Nephron progenitor cell (in vitro differentiated cells): ENCODE results near the gene PYDC2.

Experiments used
- DNase-seq: peaks from one replicate; pipeline ENCODE4 v3.0.0; 2021
- H3K27ac Mint-ChIP-seq: 2 replicates; pipeline ENCODE4 v1.8.0; 2021; ENCODE audit warnings: mild to moderate bottlenecking, moderate library complexity, mixed read lengths
- H3K27me3 Mint-ChIP-seq: 2 replicates; pipeline ENCODE4 v1.8.0; 2021; ENCODE audit warnings: mild to moderate bottlenecking, low read depth, mixed read lengths; ENCODE audit not compliant: poor library complexity
- H3K36me3 Mint-ChIP-seq: 2 replicates; pipeline ENCODE4 v1.8.0; 2021; ENCODE audit warnings: low read depth, mixed read lengths
- H3K4me1 Mint-ChIP-seq: 2 replicates; pipeline ENCODE4 v1.8.0; 2021; ENCODE audit warnings: mixed read lengths
- H3K4me3 Mint-ChIP-seq: 2 replicates; pipeline ENCODE4 v1.8.0; 2021; ENCODE audit warnings: mild to moderate bottlenecking, moderate library complexity, mixed read lengths
- H3K9me3 Mint-ChIP-seq: 2 replicates; pipeline ENCODE4 v1.8.0; 2021; ENCODE audit warnings: mild to moderate bottlenecking, moderate library complexity, mixed read lengths
- TF ChIP-seq, protein P1 (sequence below): fragments of 200-600 bp; sonication (generic); IDR thresholded peaks from 2 replicates; pipeline ENCODE4 v1.5.0; 2021; ENCODE audit warnings: antibody characterized with exemption

Gene PYDC2

DNA sequence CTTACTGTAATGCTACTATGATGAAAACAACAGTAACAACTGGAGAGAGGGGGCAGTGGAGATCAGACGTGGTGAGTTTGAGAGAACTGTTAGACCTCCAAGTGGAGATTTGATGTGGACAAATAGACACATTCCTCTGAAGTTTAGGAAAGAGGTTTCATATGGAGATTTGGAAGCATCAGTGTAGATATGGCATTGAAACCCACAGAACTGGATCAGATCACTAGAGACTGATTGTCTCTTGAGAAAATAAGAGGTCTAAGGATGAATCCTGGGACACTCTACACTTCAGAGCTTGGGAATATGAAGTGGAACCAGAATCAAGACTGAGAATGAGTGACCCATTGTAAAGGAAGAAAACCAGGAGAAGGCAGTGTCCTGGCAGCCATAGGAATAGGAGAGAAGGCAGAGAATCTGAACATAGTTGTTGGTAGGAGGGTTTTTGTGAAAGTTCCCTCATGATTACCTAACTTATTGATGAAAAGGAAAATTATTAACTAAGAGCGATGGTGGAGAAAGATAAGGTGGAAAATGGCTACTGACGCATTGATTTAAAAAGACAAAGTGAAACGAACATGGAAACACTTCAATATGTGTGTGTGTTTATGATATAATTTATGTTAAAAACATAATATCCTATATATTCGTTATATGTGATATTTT lies 29.7 kb upstream of the PYDC2 start:
- DNase-seq: no peak
- Mint-ChIP-seq H3K9me3 (no peaks in the 10 kb centered on the region), H3K27ac (no peak overlapping the region), H3K36me3 (no peaks in the 10 kb centered on the region), H3K4me3 (no peak overlapping the region), H3K4me1 (no peaks in the 10 kb centered on the region), H3K27me3 (no peaks in the 10 kb centered on the region)
- TF ChIP-seq, protein P1, sequence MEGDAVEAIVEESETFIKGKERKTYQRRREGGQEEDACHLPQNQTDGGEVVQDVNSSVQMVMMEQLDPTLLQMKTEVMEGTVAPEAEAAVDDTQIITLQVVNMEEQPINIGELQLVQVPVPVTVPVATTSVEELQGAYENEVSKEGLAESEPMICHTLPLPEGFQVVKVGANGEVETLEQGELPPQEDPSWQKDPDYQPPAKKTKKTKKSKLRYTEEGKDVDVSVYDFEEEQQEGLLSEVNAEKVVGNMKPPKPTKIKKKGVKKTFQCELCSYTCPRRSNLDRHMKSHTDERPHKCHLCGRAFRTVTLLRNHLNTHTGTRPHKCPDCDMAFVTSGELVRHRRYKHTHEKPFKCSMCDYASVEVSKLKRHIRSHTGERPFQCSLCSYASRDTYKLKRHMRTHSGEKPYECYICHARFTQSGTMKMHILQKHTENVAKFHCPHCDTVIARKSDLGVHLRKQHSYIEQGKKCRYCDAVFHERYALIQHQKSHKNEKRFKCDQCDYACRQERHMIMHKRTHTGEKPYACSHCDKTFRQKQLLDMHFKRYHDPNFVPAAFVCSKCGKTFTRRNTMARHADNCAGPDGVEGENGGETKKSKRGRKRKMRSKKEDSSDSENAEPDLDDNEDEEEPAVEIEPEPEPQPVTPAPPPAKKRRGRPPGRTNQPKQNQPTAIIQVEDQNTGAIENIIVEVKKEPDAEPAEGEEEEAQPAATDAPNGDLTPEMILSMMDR: no peak

DNA sequence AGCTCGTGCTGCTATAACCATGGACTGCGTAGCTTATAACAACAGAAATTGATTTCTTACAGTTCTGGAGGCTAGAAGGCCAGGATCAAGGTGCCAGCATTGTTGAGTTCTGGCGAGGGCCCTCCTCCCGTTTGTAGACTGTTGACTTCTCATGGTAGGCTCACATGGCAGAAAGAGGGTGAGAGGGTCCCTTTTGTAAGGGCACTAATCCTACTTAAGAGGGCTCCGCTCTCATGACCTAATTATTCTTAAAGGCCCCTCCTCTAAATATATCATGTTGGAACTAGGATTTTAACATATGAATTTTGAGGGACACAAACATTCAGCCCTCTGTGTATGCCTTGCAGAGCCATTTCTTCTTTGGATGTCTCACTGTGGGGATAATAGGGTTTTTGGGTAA lies 28.8 kb upstream of the PYDC2 start:
- Mint-ChIP-seq H3K27ac (no peak overlapping the region), H3K27me3 (no peaks in the 10 kb centered on the region), H3K4me1 (no peaks in the 10 kb centered on the region), H3K36me3 (no peaks in the 10 kb centered on the region), H3K9me3 (no peaks in the 10 kb centered on the region), H3K4me3 (no peak overlapping the region)
- TF ChIP-seq, protein P1: no peak
- no peak for DNase-seq

DNA sequence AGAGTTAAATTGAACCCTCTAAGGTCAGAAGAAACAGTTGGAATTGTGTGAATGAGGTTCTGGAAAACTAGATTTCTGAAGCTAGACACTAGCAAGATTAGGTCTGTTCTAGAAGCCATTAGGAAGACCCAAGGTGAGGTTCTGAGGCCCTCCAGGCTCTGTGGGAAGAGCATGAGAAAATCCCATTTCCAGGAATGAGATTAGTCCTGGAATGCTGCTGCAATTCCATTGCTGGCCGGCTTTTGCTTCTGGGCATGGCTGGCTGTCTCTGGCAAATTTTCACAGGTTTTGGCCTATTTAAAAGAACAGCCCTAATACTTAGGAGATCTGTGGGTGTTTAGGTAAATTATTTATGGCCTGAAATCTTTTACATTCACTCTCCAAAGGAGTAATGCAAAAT lies 26.9 kb upstream of the PYDC2 start:
- Mint-ChIP-seq H3K36me3 (no peaks in the 10 kb centered on the region), H3K27me3 (no peaks in the 10 kb centered on the region), H3K4me3 (no peak overlapping the region), H3K4me1 (no peaks in the 10 kb centered on the region), H3K27ac (no peak overlapping the region), H3K9me3 (no peaks in the 10 kb centered on the region)
- TF ChIP-seq, protein P1: no peak
- DNase-seq: no peak

DNA sequence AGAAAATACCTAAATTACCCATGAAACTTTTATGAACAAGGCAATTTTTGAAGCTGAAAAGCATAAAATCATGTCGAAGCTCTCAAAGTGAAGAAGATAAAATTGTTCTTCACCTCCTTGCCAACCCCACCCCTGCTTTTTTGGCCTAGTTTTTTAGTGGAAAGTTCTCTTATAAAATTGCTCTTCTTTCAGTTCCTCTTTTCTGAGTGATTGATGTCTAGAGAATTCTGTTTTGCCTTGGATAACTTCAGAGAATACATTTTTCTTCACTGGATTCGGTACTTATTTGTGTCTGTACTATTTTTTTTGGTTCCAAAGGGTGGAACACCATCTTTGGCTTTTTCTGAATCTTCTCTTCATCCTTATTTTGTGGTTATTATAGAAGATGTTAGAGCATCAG lies 25.0 kb upstream of the PYDC2 start:
- no peaks in the 10 kb centered on the region for H3K4me1 Mint-ChIP-seq
- no peak for DNase-seq
- H3K27me3 Mint-ChIP-seq: no peaks in the 10 kb centered on the region
- TF ChIP-seq, protein P1: no peak
- H3K36me3 Mint-ChIP-seq: no peaks in the 10 kb centered on the region
- H3K4me3 Mint-ChIP-seq: no peak overlapping the region
- H3K27ac Mint-ChIP-seq: no peak overlapping the region
- H3K9me3 Mint-ChIP-seq: peaks cover 3% of the 10 kb centered on the region

DNA sequence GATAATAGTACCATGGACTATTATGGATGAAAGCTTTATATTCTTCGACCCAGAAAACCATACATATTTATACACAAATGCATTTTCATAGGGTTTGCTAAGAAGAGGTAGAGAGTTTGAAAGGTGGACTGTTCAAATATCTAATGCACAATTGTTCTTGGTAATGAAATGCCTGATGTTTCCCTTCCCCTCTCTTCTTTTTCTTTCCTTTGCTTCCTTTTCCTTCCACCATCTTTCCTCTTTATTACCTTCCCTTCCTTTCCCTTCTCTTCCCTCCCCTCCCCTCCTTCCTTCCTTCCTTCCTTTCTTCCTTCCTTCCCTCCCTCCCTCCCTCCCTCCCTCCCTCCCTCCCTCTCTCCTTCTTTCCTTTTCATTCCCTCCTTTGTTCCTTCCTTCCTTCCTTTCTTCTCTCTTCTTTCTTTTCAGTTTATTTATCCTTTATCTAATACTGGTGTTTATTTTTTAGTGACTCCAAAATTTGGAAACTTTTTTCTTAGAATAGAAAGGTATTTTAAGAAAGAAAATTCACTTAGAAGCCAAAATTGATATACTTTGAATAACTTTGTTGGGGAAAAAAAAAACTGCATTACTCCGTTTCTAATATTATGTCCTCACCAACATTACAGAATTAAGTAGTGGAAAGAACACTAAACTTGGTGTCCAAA lies 22.7 kb upstream of the PYDC2 start:
- no peak for DNase-seq
- Mint-ChIP-seq H3K4me1 (no peaks in the 10 kb centered on the region), H3K4me3 (no peak overlapping the region), H3K27ac (no peak overlapping the region), H3K27me3 (no peaks in the 10 kb centered on the region), H3K9me3 (peaks cover 3% of the 10 kb centered on the region), H3K36me3 (no peaks in the 10 kb centered on the region)
- TF ChIP-seq, protein P1: no peak

DNA sequence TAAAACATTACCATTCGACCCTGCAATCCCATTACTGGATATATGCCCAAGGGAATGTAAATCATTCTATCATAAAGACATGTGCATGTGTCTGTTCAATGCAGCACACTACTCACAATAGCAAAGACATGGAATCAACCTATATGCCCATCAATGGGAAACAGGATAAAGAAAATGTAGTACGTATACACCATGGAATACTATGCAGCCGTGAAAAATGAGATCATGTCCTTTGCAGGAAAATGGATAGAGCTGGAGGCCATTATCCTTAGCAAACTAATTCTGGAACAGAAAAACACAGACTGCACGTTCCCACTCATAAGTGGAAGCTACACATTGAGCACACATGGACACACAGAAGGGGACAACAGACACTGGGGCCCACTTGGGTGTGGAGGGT lies 20.4 kb upstream of the PYDC2 start:
- Mint-ChIP-seq H3K9me3 (peaks cover 3% of the 10 kb centered on the region), H3K27me3 (no peaks in the 10 kb centered on the region), H3K36me3 (no peaks in the 10 kb centered on the region), H3K4me1 (no peaks in the 10 kb centered on the region), H3K27ac (no peak overlapping the region), H3K4me3 (no peak overlapping the region)
- TF ChIP-seq, protein P1: no peak
- DNase-seq: no peak
